HUES48 (cell line): ENCODE results near the gene FAM13B.
"Not testable (repeated sequence)": the region's sequence is repeated elsewhere in the genome, so short reads cannot be mapped to it uniquely, and the experiment has no call there.

Experiments
- H3K27ac ChIP-seq: one replicate; pipeline ENCODE4 v1.7.0; 2013; ENCODE audit warnings: low read depth, low read length, inconsistent platforms
- H3K27me3 ChIP-seq: 2 replicates; pipeline ENCODE4 v1.6.1; 2013; ENCODE audit warnings: mild to moderate bottlenecking, low read length; ENCODE audit not compliant: control insufficient read depth, insufficient read depth
- H3K36me3 ChIP-seq: 2 replicates; pipeline ENCODE4 v1.6.1; 2013; ENCODE audit warnings: low read length; ENCODE audit not compliant: control insufficient read depth, insufficient read depth
- H3K4me1 ChIP-seq: 2 replicates; pipeline ENCODE4 v1.6.1; 2013; ENCODE audit warnings: mild to moderate bottlenecking, low read length; ENCODE audit not compliant: control insufficient read depth, insufficient read depth
- H3K4me3 ChIP-seq: 2 replicates; pipeline ENCODE4 v1.5.1; 2013; ENCODE audit warnings: mild to moderate bottlenecking, low read depth, low read length
- H3K9ac ChIP-seq: 2 replicates; pipeline ENCODE4 v1.6.1; 2013; ENCODE audit warnings: mild to moderate bottlenecking, low read depth, low read length, moderate library complexity
- H3K9me3 ChIP-seq: 2 replicates; pipeline ENCODE4 v1.6.1; 2013; ENCODE audit warnings: low read length; ENCODE audit not compliant: control insufficient read depth, insufficient read depth

Gene FAM13B

DNA sequence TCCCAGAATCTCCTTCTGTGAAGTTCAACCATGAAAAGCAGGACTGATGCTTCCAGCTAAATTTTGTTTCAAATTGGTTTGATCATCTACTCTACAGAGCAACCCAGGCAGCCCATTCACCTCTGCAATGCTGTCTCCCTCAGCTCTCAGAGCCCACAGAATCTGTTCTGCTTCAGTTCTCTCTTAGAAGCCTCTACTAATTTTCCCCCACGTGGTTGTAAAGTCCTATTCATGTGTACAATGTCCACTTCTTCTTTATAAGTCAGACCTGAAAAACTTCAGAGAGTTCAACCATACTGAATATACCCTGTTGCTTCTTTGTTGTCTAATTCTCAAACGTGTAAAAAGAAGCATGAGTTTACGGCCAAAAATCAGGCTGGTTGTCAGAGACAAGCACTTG lies 21.3 kb upstream of the FAM13B start:
- no peak overlapping the region for H3K27ac ChIP-seq
- H3K36me3 ChIP-seq: no peaks in the 10 kb centered on the region
- no peaks in the 10 kb centered on the region for H3K27me3 ChIP-seq
- H3K4me3 ChIP-seq: no peak overlapping the region
- no peak overlapping the region for H3K9ac ChIP-seq
- H3K9me3 ChIP-seq: no peaks in the 10 kb centered on the region
- no peaks in the 10 kb centered on the region for H3K4me1 ChIP-seq

GRCh38 chr5:138053554-138053953 lies 20.7 kb upstream of the FAM13B start:
- Histone ChIP-seq H3K9me3 (no peaks in the 10 kb centered on the region), H3K27ac (no peak overlapping the region), H3K9ac (no peak overlapping the region), H3K4me3 (no peak overlapping the region), H3K27me3 (no peaks in the 10 kb centered on the region), H3K4me1 (no peaks in the 10 kb centered on the region), H3K36me3 (no peaks in the 10 kb centered on the region)

GRCh38 chr5:138052718-138053117 lies 19.8 kb upstream of the FAM13B start:
- not testable (repeated sequence) for H3K9ac ChIP-seq, H3K9me3 ChIP-seq, H3K27ac ChIP-seq, H3K4me1 ChIP-seq, H3K4me3 ChIP-seq, H3K27me3 ChIP-seq, H3K36me3 ChIP-seq

DNA sequence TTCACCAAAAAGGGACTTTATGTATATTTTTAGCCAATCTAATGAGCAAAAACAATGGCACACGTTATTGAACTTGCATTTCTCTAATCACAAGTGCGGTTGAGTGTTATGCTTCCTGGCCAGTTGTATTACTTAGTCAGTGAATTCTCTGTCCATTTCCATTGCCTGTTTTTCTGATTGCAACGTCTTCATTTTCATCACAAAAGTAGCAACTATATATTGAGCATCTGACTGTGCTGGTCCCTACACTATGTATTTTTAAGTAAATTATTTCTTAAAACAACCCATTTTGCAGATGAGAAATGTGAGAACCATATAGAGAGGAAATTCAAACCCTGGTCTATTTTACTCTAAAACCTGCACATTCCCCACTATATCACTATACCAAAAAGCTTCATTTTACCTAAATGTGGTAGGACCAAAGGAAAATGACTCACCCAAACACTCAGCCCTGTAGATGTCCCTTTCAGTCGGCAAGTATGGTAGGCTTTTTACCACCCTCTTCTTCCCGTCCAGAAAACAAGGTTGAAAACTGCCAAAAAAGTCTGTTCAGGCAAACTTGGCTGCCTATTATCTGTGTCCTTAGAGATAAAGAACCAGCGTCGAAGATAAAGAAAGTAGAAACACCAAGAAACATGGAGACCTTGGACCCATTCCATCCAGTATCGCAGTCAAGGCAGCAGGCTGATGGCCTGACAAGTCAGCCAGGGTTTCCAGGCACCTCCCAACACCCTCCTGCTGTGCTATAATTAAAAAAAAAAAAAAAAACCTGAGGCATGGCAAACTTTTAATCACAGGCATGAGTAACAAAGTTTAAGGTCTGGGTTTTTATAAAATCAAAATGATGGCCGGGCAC lies 18.8 kb upstream of the FAM13B start:
- Histone ChIP-seq H3K4me1 (no peaks in the 10 kb centered on the region), H3K9ac (no peak overlapping the region), H3K36me3 (no peaks in the 10 kb centered on the region), H3K27me3 (no peaks in the 10 kb centered on the region), H3K27ac (no peak overlapping the region), H3K4me3 (no peak overlapping the region), H3K9me3 (no peaks in the 10 kb centered on the region)

GRCh38 chr5:138045283-138045682 lies 12.4 kb upstream of the FAM13B start:
- not testable (repeated sequence) for H3K36me3 ChIP-seq, H3K4me1 ChIP-seq, H3K9me3 ChIP-seq, H3K27me3 ChIP-seq, H3K27ac ChIP-seq, H3K4me3 ChIP-seq, H3K9ac ChIP-seq

DNA sequence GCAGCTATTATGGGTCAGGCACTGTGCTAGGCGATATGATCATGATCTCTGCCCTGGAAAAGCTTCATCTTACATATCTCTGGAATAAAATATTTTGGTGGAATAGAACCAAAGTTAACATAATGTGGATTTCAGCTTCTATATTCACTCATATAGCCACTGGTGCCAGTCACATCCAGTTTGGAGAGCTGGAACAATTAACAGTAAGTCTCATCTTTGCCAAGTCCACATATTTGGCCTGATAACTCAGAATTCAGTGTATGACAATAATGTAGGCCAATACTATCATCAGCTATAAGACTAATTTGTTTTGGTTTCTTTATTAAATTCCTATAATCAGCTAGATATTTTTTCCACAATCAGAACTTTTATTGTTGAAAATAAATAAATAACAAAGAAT lies 5.9 kb upstream of the FAM13B start:
- Histone ChIP-seq H3K4me1 (peaks cover 5% of the 10 kb centered on the region), H3K36me3 (no peaks in the 10 kb centered on the region), H3K9ac (no peak overlapping the region), H3K27ac (no peak overlapping the region), H3K9me3 (no peaks in the 10 kb centered on the region), H3K27me3 (no peaks in the 10 kb centered on the region), H3K4me3 (no peak overlapping the region)

GRCh38 chr5:138037907-138038633 lies 5.2 kb upstream of the FAM13B start:
- Histone ChIP-seq H3K36me3 (no peaks in the 10 kb centered on the region), H3K4me1 (peaks cover 8% of the 10 kb centered on the region), H3K4me3 (no peak overlapping the region), H3K9me3 (no peaks in the 10 kb centered on the region), H3K27ac (no peak overlapping the region), H3K9ac (no peak overlapping the region), H3K27me3 (no peaks in the 10 kb centered on the region)

- Histone ChIP-seq H3K27me3 (no peaks in the 10 kb centered on the region), H3K9me3 (no peaks in the 10 kb centered on the region), H3K27ac (no peak overlapping the region), H3K9ac (no peak overlapping the region), H3K4me3 (no peak overlapping the region), H3K4me1 (peaks cover 8% of the 10 kb centered on the region), H3K36me3 (no peaks in the 10 kb centered on the region)
Observed at GRCh38 chr5:138037271-138037670, 4.4 kb upstream of the FAM13B start.

- no peak overlapping the region for H3K27ac ChIP-seq
- no peak overlapping the region for H3K4me3 ChIP-seq
- H3K9me3 ChIP-seq: no peaks in the 10 kb centered on the region
- peaks cover 8% of the 10 kb centered on the region for H3K4me1 ChIP-seq
- no peak overlapping the region for H3K9ac ChIP-seq
- H3K27me3 ChIP-seq: no peaks in the 10 kb centered on the region
- peaks cover 2% of the 10 kb centered on the region; the same call in 1 of the 2 replicates for H3K36me3 ChIP-seq
Observed at GRCh38 chr5:138035605-138036537, 3.0 kb upstream of the FAM13B start.

DNA sequence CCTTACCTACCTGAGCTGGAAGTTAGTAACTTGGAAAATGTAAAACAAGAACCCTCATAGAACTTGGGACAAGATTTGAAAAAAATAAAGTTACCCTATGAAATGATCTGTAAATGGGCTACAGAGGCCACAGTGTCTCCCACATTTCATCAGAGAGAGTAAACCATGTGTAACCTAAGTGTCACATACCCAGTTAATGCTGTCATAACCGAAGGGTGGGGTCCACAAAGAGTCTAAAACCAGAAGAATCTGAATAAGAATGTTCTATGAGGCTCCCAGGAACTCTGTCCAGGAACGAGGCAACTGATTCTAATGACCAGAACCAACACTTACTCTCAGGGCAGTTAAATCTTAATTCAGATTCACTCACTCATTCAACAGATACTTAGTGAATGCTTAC lies 1.0 kb upstream of the FAM13B start:
- no peaks in the 10 kb centered on the region for H3K9me3 ChIP-seq
- H3K4me1 ChIP-seq: peaks cover 11% of the 10 kb centered on the region
- H3K27ac ChIP-seq: peak overlapping the region; percentile 100
- H3K4me3 ChIP-seq: peak overlapping the region; percentile 90
- H3K9ac ChIP-seq: no peak overlapping the region
- H3K27me3 ChIP-seq: no peaks in the 10 kb centered on the region
- peaks cover 4% of the 10 kb centered on the region; the same call in 1 of the 2 replicates for H3K36me3 ChIP-seq
